Trophoblast cell (in vitro differentiated cells and primary cell): ENCODE data around the gene MTMR2.

ENCODE experiments used
- DNase-seq, 2 donors: peaks; one replicate each; pipeline ENCODE4 v3.0.0-alpha.2; 2016
- H2AFZ ChIP-seq: 2 replicates; pipeline ENCODE4 v1.6.1; 2013; ENCODE audit warnings: low read length, moderate library complexity, mild to moderate bottlenecking; ENCODE audit not compliant: insufficient read depth, poor library complexity
- H2AK5ac ChIP-seq: 2 replicates; pipeline ENCODE4 v1.6.1; 2013; ENCODE audit warnings: mild to moderate bottlenecking, low read length
- H2BK120ac ChIP-seq: 2 replicates; pipeline ENCODE4 v1.6.1; 2013; ENCODE audit warnings: low read length, mild to moderate bottlenecking, moderate library complexity; ENCODE audit not compliant: insufficient read depth, poor library complexity
- H2BK12ac ChIP-seq: 2 replicates; pipeline ENCODE4 v1.6.1; 2013; ENCODE audit warnings: mild to moderate bottlenecking, low read length, moderate library complexity
- H2BK5ac ChIP-seq: 2 replicates; pipeline ENCODE4 v1.6.1; 2013; ENCODE audit warnings: low read length, low read depth, moderate library complexity, mild to moderate bottlenecking; ENCODE audit not compliant: poor library complexity
- H3K14ac ChIP-seq: 2 replicates; pipeline ENCODE4 v1.6.1; 2013; ENCODE audit warnings: mild to moderate bottlenecking, low read length
- H3K18ac ChIP-seq: 2 replicates; pipeline ENCODE4 v1.6.1; 2013; ENCODE audit warnings: mild to moderate bottlenecking, low read length
- H3K23ac ChIP-seq: 2 replicates; pipeline ENCODE4 v1.6.1; 2013; ENCODE audit warnings: low read length
- H3K27ac ChIP-seq: 2 replicates; pipeline ENCODE4 v1.5.1; 2013; ENCODE audit warnings: low read depth, mild to moderate bottlenecking, inconsistent platforms, low read length, moderate library complexity
- H3K27me3 ChIP-seq: 2 replicates; pipeline ENCODE4 v1.6.1; 2013; ENCODE audit warnings: inconsistent platforms, mild to moderate bottlenecking, low read length, moderate library complexity; ENCODE audit not compliant: insufficient read depth
- H3K36me3 ChIP-seq, 2 experiments: 1 replicate in 1 of 2; 2 replicates in 1 of 2; pipeline ENCODE4 v1.6.1; 2013; ENCODE audit warnings: low read length in 2 of 2, mild to moderate bottlenecking in 2 of 2, moderate library complexity in 1 of 2; ENCODE audit not compliant: insufficient read depth in 2 of 2, control insufficient read depth in 1 of 2
- H3K4ac ChIP-seq: 2 replicates; pipeline ENCODE4 v1.6.1; 2013; ENCODE audit warnings: low read depth, mild to moderate bottlenecking, low read length, moderate library complexity
- H3K4me1 ChIP-seq, 2 experiments: 1 replicate in 1 of 2; 2 replicates in 1 of 2; pipeline ENCODE4 v1.6.1; 2013; ENCODE audit warnings: low read length in 2 of 2, mild to moderate bottlenecking in 2 of 2, moderate library complexity in 1 of 2; ENCODE audit not compliant: insufficient read depth in 2 of 2, control insufficient read depth in 1 of 2
- H3K4me2 ChIP-seq: 2 replicates; pipeline ENCODE4 v1.6.1; 2013; ENCODE audit warnings: inconsistent platforms, mild to moderate bottlenecking, low read length, moderate library complexity
- H3K4me3 ChIP-seq: 2 replicates; pipeline ENCODE4 v1.5.1; 2013; ENCODE audit warnings: mild to moderate bottlenecking, low read depth, low read length, inconsistent platforms
- H3K79me1 ChIP-seq: one replicate; pipeline ENCODE4 v1.6.1; 2013; ENCODE audit warnings: low read length
- H3K79me2 ChIP-seq: 2 replicates; pipeline ENCODE4 v1.6.1; 2013; ENCODE audit warnings: low read length, mild to moderate bottlenecking; ENCODE audit not compliant: control insufficient read depth, insufficient read depth, poor library complexity
- H3K9ac ChIP-seq: 2 replicates; pipeline ENCODE4 v1.6.1; 2013; ENCODE audit warnings: mild to moderate bottlenecking, low read length
- H3K9me3 ChIP-seq: 2 replicates; pipeline ENCODE4 v1.6.1; 2013; ENCODE audit warnings: low read depth, mild to moderate bottlenecking, control low read depth, inconsistent platforms, low read length; ENCODE audit not compliant: insufficient read depth
- H4K12ac ChIP-seq: 2 replicates; pipeline ENCODE4 v1.6.1; 2013; ENCODE audit warnings: low read depth, mild to moderate bottlenecking, low read length, moderate library complexity
- H4K8ac ChIP-seq: 2 replicates; pipeline ENCODE4 v1.6.1; 2013; ENCODE audit warnings: low read depth, mild to moderate bottlenecking, low read length, moderate library complexity
- H4K91ac ChIP-seq: one replicate; pipeline ENCODE4 v1.6.1; 2013; ENCODE audit warnings: low read depth, mild to moderate bottlenecking, low read length, moderate library complexity
- WGBS: extraction: QIAGEN DNeasy Blood & Tissue Kit; methylation state at CpG from one replicate; pipeline ENCODE4 v1.1.7; 2013; ENCODE audit warnings: missing lambda C conversion rate; ENCODE audit not compliant: insufficient read length, insufficient coverage; ENCODE audit errors: extremely low coverage; 5-methylcytosine and 5-hydroxymethylcytosine counted together

MTMR2 gene

DNA sequence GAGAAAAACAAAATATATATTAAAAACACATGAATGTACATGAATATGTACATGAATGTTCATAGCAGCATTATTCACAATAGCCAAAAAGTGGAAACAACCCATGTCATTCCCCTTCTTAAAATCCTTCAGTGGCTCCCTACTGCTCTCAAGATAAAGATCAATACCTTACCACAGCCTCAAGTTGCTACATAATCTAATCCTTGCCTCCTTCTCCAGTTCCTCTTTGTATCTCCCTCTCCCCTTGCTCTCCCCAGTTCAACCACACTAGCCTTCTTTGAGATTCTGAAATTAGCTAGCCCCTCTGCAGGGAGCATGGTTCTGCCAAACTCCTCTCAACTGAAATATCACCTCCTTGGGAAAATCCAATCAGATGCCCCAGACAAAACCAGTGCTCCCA lies 28.1 kb downstream of the MTMR2 start:
- H2AK5ac ChIP-seq: no peak overlapping the region
- no peaks in the 10 kb centered on the region for H3K79me2 ChIP-seq
- no peak overlapping the region for H4K8ac ChIP-seq
- no peak overlapping the region for H2AFZ ChIP-seq
- H4K91ac ChIP-seq: no peak overlapping the region
- H2BK12ac ChIP-seq: no peak overlapping the region
- H3K18ac ChIP-seq: peak overlapping the region; percentile 23
- no peak overlapping the region for H2BK5ac ChIP-seq
- no peaks in the 10 kb centered on the region for H3K9me3 ChIP-seq
- H3K27ac ChIP-seq: no peak overlapping the region
- H3K23ac ChIP-seq: no peak overlapping the region
- no peak overlapping the region for H4K12ac ChIP-seq
- H2BK120ac ChIP-seq: no peak overlapping the region
- H3K4me2 ChIP-seq: no peak overlapping the region
- peaks cover 0 to 6% of the 10 kb centered on the region in 2 experiments for H3K4me1 ChIP-seq
- no peaks in the 10 kb centered on the region for H3K36me3 ChIP-seq
- no peak overlapping the region for H3K4ac ChIP-seq
- H3K14ac ChIP-seq: no peak overlapping the region
- no peak overlapping the region for H3K9ac ChIP-seq
- no peaks in the 10 kb centered on the region for H3K79me1 ChIP-seq
- no peak overlapping the region for H3K4me3 ChIP-seq
- DNase-seq: no peak
- no peaks in the 10 kb centered on the region for H3K27me3 ChIP-seq

DNA sequence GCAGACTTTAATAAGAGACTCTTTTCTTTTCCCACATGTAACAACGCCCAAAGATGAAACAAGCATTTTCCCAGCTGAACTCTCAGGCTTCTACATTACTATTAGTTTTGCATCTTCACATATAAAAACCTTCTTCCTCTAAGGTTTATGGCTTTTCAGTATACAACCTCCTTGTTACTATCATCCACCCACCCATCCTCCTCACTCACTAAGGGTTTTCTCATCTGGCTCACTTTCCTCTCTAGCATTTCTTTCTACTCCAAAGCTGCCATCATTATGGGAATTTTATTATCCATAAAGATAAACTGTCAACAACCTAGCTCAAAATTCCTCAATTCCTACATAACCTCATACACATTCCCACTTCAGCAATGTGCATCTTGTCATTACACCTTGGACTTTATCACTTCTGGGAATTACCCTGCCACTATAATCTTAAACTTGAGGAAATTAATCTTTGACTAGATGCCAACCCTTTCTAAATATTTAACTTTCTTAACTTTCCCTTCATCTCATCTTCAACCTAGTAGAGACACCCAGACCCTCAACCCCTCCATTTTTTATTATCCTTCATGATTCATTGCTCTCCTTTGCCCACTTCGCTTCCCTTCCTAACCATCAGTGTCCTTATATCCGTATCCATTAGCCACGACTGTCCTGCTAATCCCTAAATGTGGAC lies 30.9 kb downstream of the MTMR2 start:
- H4K91ac ChIP-seq: no peak overlapping the region
- H3K36me3 ChIP-seq: no peaks in the 10 kb centered on the region
- no peak overlapping the region for H3K9ac ChIP-seq
- H2AK5ac ChIP-seq: no peak overlapping the region
- WGBS: no CpG with 5 or more reads among the region's 4 CpGs
- no peak overlapping the region for H3K14ac ChIP-seq
- no peak overlapping the region for H3K4me3 ChIP-seq
- H4K8ac ChIP-seq: no peak overlapping the region
- no peak for DNase-seq
- H3K9me3 ChIP-seq: no peaks in the 10 kb centered on the region
- no peak overlapping the region for H3K27ac ChIP-seq
- no peak overlapping the region for H3K18ac ChIP-seq
- H3K4ac ChIP-seq: no peak overlapping the region
- H2BK5ac ChIP-seq: no peak overlapping the region
- no peaks in the 10 kb centered on the region for H3K27me3 ChIP-seq
- peaks cover 0 to 4% of the 10 kb centered on the region in 2 experiments for H3K4me1 ChIP-seq
- no peak overlapping the region for H2AFZ ChIP-seq
- H2BK120ac ChIP-seq: no peak overlapping the region
- H2BK12ac ChIP-seq: no peak overlapping the region
- no peak overlapping the region for H3K4me2 ChIP-seq
- no peak overlapping the region for H4K12ac ChIP-seq
- no peaks in the 10 kb centered on the region for H3K79me1 ChIP-seq
- H3K23ac ChIP-seq: no peak overlapping the region
- no peaks in the 10 kb centered on the region for H3K79me2 ChIP-seq

DNA sequence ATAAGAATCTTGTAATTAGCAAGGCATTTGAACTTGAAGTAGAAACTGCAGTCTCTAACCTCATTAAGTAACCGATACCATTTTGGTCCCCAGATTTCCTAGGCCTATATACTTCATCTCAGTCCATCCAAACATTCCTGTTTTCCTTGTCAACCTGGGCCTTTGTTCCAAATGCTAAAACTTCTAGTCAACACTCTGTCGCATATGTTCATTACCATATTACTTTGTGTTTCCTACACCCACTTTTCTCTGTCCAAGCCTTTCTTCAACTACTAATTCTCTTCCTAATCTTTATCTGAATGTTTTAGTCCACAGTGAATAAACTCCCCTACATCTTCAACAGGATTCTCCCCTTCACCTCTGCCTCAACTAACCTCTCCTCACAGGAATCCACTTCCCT lies 31.4 kb downstream of the MTMR2 start:
- no CpG with 5 or more reads among the region's 2 CpGs for WGBS
- Histone ChIP-seq H2BK12ac (no peak overlapping the region), H3K36me3 (no peaks in the 10 kb centered on the region), H3K27me3 (no peaks in the 10 kb centered on the region), H3K14ac (no peak overlapping the region), H3K27ac (no peak overlapping the region), H4K91ac (no peak overlapping the region), H3K4ac (no peak overlapping the region), H3K9me3 (no peaks in the 10 kb centered on the region), H3K79me1 (no peaks in the 10 kb centered on the region), H3K79me2 (no peaks in the 10 kb centered on the region), H3K18ac (no peak overlapping the region), H3K23ac (no peak overlapping the region), H2BK5ac (no peak overlapping the region), H3K4me2 (no peak overlapping the region), H2AFZ (no peak overlapping the region), H2AK5ac (no peak overlapping the region), H4K12ac (no peak overlapping the region), H4K8ac (no peak overlapping the region), H3K4me3 (no peak overlapping the region), H3K4me1 (peaks cover 0 to 4% of the 10 kb centered on the region in 2 experiments), H2BK120ac (no peak overlapping the region), H3K9ac (no peak overlapping the region)
- no peak for DNase-seq

DNA sequence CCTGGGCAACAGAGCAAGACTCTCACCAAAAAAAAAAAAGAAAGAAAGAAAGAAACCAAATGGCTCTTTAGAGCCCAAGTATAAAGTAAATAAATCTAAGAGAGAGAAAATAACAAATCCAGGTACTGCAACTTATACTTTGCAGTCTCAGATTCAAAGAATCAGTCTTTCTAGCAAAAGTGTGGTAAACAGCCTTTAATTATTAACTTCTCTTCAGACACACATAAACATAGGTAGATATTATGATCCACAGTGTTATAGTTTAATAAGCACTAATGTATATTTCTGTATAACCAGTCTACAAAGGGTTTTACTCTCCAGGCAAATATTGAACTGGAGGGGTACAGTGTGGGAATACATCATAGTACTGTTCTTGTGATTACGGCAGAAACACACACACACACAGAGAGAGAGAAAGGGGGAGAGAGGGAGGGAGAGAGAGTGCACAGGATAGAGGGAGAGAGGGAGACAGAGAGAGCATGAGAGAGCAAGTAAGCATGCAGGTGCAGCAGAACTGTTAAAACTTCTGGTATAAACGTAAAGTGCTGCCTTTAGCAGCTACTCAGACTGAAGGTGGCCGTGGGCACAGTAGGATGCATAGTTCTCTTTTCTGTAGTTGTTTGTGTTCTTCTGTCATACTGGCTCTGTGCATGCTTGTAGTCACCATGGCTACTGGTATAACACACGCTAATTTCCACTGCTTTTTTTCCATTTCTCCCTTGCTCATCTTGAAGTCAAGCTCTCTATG lies 32.3 kb downstream of the MTMR2 start:
- no peak for DNase-seq
- no peak overlapping the region for H2AFZ ChIP-seq
- H3K27me3 ChIP-seq: no peaks in the 10 kb centered on the region
- no peak overlapping the region for H3K23ac ChIP-seq
- H3K27ac ChIP-seq: no peak overlapping the region
- no peak overlapping the region for H2BK5ac ChIP-seq
- no peak overlapping the region for H4K91ac ChIP-seq
- no peak overlapping the region for H3K4ac ChIP-seq
- no peak overlapping the region for H2BK12ac ChIP-seq
- no peak overlapping the region for H3K14ac ChIP-seq
- H3K4me1 ChIP-seq: peaks cover 0 to 4% of the 10 kb centered on the region in 2 experiments
- H3K36me3 ChIP-seq: no peaks in the 10 kb centered on the region
- no peak overlapping the region for H3K9ac ChIP-seq
- no peaks in the 10 kb centered on the region for H3K79me1 ChIP-seq
- no peak overlapping the region for H4K8ac ChIP-seq
- no peaks in the 10 kb centered on the region for H3K79me2 ChIP-seq
- no peak overlapping the region for H3K4me2 ChIP-seq
- no peak overlapping the region for H2BK120ac ChIP-seq
- H3K9me3 ChIP-seq: no peaks in the 10 kb centered on the region
- no peak overlapping the region for H3K4me3 ChIP-seq
- no peak overlapping the region for H4K12ac ChIP-seq
- no peak overlapping the region for H3K18ac ChIP-seq
- no CpG with 5 or more reads among the region's 4 CpGs for WGBS
- no peak overlapping the region for H2AK5ac ChIP-seq
